SKM-1 (cell line): ENCODE data around the gene AATF.

Source experiments
- DNase-seq: peaks from one replicate; lab custom pipeline; 2025; ENCODE audit not compliant: unreplicated experiment; lab: John Stamatoyannopoulos, UW

The AATF gene, protein sequence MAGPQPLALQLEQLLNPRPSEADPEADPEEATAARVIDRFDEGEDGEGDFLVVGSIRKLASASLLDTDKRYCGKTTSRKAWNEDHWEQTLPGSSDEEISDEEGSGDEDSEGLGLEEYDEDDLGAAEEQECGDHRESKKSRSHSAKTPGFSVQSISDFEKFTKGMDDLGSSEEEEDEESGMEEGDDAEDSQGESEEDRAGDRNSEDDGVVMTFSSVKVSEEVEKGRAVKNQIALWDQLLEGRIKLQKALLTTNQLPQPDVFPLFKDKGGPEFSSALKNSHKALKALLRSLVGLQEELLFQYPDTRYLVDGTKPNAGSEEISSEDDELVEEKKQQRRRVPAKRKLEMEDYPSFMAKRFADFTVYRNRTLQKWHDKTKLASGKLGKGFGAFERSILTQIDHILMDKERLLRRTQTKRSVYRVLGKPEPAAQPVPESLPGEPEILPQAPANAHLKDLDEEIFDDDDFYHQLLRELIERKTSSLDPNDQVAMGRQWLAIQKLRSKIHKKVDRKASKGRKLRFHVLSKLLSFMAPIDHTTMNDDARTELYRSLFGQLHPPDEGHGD

DNA sequence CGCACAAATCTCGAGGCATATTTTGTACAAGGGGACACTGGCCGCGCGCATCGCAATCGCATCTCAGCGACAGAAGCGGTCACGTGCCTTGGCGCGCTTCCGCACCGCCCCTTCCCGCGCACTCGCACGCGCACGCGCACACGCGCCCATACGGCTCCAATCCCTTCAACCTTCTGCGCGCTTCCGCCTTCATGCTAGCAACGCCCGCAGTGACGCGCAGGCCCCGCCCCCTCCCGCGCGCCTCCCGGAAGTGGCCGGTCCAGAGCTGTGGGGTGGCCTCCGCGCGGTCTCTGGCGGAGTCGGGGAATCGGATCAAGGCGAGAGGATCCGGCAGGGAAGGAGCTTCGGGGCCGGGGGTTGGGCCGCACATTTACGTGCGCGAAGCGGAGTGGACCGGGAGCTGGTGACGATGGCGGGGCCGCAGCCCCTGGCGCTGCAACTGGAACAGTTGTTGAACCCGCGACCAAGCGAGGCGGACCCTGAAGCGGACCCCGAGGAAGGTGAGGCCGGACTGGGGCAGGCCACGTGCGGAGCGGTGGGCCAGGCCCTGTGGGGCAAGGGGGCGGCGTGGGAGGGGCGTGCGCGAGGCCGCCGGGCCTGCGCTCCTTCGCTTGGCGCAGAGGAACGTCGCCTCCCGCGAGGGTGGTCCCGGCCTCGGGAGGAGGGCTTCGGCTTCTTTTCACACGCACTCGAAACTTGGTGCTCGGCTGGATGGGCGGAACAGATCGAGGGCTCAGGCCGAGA, at the start of gene AATF:
Gene AATF, plus strand, starts transcription at position 238 of the 744 bp plus-strand sequence. Its CDS starts 172 bp downstream, at position 410.
- peak; percentile 74 for DNase-seq

DNA sequence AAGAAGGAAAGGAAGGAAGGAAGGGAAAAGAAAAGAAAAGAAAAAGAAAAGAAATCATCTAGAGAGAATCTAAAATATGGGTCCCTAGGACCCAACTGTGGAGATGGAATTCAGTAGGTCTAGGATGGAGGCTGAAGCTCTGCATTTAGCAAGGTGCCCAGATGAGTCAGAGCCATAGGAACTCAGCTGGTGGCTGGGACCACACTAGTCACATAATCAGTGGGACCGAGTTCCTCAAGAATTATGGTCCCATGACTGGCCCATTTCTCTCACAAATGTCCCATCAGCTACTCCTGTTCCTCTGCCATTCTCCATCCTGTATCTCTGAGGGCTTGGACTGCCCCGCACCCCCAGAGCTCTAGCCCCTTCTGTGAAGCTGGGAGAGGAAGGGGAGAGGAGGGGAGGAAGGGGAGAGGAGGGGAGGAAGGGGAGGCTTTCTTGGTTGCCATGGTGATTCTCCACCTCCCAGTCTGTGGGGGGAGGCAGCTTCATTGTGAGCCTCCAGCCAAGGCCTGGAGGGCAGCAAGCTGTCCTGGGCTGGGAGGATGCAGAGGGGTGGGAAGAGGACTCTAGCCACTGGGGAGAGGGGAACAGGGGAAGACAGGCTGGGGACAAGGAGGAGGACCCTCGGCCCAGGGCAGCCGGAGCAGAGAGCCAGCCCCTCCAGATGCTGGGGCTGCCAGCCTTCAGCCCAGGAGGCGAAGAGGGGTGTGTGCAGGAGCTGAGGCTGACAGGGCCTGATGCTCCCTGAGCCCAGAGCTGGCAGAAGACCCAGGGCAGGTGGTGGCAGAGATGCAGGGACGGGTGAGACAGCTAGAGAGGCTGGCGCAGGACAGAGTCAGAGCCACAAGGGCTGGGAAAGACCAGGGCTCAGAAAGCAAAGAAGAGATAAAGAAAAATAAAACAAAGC, 49.2 kb upstream of the AATF start:
- DNase-seq = no peak

DNA sequence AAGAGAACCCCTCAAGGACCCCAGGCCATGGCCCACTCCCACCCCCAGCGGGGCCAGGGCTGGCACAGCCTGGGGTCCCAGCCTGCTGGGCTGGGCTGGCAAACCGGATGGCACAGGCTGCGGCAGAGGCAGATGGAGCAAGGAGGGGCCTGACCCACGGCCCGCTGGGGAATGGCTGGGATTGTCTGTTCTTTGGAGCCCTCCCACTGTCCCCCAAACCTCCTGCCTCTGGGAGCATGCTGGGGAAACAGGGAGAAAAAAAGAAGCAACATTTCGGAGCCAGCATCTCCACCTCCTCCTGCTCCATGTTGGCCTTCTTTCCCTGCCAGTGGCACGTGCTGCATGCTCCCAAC, 48.6 kb upstream of the AATF start:
- DNase-seq = no peak

DNA sequence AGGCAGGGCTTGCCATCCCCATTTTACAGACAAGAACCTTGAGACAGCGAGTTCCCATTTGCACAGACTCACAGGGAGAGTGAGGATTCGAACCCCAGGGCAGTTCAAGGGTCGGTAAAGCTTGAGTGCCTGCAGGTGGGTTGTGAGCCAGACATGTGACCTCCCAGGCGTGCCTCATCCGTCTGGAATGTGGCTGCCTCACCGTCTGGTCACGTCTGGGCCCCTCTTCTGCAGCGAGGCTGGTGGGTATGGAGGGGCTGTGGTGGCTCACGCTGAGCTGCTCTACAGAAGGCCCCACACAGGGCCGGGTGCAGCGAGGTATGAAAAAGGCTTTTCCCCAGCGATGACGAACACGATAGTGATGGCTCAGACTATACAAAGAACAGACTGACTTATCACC, 47.2 kb upstream of the AATF start:
- DNase-seq = no peak

DNA sequence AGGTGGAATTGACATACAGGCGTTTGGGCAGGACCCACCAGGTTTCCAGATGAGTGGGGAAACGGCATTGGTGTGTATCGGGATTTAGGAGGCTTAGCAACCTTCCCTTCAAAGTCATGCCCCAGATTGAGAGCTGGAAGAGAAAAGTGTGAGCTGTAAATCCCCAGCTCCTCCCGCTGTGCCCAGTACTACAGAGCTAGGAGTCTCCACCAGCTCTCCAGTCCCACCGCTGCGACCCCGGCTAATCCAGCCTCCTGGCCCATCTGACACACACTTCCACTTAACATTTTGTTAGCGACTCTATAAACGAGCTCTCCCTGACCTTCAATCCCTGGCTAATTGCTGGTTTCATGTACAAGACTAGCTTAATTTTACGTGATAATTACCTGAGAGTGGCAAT, 41.3 kb upstream of the AATF start:
- DNase-seq = no peak

DNA sequence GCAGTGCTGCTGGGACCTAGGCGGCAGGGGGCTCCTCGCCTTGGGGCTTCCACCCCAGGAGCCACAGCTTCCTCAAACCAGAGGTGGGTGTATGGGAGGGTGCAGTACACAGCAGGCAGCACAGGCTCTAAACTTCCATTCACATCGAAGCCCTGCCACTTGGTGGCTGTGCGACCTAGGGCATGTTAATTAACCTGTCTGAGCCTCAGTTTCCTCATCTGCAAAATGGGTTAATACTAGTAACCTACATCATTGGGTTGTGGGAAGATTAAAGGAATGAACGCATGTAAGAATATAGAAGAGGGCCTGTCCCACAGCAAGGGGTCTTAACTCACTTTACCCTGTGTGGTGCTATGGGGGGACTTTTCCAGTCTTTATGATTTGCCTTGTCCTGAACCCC, 38.2 kb upstream of the AATF start:
- DNase-seq = no peak

DNA sequence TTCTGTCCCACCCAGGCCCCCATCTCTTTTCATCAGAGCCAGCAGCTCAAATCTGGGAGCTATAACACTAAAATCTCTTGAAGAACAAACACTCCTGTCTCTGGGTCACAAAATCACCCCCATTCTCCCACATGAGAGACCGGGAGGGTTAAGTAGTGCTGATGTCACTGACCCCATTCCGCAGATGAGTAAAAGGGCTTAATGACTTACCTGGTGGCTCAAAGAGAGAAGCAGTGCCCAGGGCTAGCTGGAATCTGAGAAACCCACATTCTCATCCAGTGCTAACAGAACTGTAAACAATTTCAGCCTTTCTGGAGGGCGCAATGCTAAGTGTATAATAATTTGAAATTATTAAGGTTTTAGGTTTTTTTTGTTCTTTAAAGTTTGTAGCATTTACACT, 37.8 kb upstream of the AATF start:
- DNase-seq = no peak

DNA sequence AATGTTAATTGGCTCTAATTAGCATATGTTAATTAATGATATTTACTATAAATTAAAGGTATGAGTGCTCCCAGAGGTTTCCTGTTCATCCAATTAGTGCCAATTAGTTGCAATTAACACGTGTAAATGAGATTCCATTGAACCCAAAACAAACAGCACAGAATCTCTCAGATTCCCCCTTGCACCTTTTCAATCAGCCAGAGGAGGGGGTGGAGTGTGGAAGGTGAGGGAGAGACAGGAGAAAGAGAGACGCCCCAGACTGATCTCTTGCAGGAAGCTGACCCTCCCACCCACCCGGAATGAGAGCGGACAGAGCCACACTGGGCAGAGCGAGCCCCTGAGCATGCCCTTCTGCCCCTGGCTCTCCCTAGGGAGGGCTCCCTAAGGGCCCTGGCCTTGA, 35.6 kb upstream of the AATF start:
- DNase-seq = no peak

DNA sequence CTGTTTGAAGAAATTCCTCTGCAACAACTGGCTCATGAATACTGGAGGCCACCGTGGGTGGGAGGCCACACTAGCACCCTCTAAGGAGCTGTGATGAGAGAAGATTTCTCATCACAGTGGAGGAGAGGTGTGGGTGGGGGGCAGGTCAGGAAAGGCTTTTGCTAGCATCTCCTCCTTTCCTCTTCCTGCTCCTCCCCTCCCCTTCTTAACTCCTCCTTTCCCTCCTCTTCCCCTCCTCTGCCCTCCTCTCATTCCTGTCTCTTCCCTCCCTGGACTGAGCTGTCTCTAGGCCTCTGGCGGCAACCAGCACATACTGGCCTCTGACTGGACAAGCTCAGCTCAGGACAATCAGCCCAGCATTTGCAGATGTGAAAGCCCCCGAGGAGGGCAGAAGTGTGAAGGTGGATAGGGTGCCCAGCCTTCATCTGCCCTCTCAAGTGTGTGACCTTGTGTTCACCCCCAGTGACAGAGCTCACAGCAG, 30.5 kb upstream of the AATF start:
- DNase-seq = no peak

DNA sequence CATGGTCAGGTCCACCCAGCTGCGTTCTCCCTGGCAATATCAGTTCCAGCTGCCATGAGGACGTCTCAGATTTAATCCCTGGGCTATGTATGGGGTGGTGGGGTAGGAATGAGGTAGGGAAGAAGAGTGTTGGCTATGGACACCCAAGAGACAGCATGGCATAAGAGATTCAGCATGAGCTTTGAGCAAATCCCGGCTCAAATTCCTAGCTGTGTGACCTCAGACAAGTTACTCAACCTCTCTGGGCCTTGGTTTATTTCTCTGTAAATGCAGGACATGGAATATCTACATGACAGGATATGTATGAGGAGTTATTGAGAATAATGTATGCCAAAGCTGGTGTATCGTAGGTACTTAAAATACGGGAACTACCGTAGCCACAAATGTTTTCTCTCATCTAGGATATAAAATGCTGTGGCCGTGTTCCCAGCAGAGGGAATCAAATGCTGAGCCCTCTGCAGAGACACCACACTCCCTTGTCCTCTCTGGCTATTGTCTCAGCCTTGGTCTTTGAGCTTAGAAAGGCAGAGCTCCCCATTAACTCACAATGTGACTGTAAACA, 29.3 kb upstream of the AATF start:
- no peak for DNase-seq

DNA sequence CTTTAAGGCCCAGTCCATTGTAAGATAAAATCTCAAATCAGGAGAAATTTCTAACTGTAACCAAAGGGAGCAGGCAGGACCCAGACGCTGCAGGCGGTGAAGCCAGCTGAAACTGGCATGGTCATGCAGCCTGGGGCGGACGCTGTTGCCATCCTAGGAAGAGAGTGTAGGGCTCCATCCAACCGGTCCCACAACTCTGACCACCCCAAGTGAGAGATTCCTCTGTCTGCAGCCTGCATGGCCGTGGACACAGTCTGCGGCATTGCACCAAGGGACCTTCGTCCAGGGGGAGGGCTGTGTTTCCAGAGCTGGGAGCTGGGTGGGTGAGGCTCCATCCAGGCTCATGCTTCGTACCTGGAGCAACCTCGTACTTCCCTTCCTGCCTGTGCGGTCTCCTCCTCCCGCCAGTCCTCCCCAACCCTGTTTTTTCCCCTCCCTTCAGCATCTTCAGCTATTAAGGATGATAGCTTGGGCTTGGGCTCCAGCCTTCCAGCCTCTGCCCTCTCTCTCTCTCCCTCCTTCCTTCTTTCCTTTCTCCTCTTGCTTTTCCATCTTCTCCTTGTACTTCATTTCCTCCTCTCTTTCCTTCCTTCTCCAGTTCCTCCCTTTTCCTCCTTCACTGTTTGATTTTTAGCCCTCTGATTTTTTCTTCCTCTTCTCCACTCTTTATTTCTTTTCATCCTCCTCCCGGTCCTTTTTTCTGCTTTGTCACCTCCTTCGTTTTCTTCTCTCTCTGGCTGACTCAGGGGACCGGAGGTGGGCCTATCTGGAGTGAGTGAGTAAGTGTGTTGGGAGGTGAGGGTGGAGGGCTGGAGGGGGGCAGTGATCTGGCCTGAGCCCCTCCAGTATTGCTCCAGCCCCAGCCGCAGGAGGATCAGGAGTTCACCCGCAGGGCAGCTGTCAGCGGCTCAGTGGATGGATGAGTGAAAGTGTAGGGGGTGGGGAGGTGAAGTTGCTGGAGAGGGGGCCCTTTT, 28.4 kb upstream of the AATF start:
- no peak for DNase-seq

DNA sequence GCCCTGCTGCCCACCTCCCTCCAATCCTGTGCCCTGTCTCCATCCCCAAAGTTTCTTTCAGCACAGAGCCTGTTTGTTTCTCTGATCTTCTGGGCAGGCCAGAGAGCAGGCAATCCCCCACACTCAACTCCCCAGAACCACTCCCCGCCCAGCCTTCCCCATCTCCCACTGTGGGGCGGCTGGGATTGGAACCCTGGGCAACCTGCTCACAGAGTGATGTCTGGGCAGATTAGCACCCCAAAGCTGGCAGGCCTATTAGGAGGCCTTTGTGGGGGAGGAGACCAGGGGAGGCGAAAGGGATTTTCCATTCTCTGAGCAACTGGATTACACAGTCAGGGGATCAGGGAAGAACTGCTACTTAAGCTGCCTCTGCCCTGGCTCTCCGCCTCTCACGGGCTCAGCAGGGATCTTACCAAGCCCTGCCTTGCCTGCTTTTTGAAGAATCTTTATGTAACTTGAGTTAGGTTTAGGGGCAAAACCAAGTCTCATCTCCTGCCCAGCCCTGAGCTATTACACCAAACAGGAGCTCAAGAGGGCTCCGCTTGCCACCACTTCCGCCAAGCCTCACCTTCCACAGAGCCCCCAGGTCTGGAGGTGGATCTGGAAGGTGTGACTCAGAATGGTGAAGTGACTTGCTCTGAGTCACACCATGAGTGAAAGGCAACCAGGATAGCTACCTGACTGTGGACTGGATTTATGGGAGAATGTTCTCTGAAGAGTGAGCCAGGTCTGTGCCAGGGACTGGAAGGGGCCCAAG, 27.5 kb upstream of the AATF start:
- DNase-seq = no peak

DNA sequence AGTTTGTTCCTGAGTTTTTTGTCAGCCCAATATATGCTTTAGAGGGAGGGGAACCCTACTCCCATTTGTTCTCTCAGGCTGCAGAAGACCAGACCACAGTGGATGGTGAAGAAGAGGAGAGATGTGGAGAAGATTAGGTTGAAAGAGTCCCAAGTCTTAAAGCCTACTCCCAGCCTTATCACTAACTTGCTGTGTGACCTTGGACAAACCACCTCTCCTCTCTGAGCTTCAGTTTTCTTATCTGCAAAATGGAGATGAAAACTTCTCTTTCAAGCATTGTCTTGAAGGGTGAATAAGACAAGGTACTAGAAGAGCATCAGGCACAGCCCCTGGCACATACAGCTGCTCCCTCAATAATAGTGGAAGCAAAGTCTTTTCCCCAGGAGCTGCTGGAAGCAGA, 26.6 kb upstream of the AATF start:
- DNase-seq = no peak

DNA sequence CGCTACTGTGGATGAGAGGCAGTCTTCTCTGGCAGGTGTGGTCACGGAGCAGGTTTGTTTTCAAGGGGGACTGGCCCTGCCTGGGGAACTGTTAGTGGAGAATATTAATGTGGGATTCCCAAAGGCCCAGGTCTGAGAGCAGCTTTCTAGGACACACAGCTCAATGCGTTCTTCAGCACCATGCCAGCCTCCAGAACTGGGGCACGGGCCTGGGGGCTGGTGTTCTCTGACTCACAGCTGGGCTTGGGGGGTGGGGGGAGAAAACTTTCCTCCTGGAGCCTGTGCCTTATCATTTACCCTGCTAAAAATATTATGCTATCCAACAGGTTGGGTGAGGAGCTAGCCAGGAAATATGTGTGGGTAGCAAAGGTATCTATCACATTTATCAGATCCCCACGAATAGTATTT, 24.9 kb upstream of the AATF start:
- DNase-seq = no peak

DNA sequence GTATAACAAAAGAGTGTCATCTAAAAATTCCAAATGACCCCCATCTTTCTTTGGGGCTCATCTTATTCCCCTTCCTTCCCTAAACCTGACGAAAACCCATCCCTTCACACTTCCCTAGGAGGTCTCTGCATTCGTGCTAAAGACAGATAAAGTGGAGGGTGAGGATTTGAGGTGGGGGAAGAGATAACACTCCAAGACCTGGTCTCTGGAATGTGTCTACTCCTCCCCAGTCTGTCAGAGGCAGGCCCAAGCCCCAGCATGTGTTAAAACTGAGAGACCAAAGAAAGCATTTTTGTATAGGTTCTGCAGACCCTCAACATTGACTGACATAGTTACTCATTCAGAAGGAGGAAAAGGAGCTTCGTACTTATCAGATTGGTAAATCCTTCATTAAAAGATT, 22.5 kb upstream of the AATF start:
- no peak for DNase-seq

DNA sequence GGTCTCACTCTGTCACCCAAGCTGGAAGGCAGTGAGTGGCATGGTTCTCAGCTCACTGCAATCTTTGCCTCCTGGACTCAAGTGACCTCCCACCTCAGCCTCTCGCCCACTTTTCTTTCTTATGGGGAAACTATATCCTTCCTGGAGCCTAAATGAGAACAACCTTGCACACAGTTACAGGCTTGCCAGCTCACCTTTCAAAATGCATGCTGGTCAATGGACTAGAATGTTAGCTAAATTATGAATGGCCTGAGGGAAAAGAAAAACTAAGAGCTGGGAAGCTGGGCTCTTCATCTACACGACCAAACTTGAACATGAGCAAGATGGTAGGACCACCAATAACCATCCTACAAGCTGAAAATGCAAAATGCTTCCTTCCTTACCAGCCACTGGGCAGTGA, 22.1 kb upstream of the AATF start:
- DNase-seq = no peak

DNA sequence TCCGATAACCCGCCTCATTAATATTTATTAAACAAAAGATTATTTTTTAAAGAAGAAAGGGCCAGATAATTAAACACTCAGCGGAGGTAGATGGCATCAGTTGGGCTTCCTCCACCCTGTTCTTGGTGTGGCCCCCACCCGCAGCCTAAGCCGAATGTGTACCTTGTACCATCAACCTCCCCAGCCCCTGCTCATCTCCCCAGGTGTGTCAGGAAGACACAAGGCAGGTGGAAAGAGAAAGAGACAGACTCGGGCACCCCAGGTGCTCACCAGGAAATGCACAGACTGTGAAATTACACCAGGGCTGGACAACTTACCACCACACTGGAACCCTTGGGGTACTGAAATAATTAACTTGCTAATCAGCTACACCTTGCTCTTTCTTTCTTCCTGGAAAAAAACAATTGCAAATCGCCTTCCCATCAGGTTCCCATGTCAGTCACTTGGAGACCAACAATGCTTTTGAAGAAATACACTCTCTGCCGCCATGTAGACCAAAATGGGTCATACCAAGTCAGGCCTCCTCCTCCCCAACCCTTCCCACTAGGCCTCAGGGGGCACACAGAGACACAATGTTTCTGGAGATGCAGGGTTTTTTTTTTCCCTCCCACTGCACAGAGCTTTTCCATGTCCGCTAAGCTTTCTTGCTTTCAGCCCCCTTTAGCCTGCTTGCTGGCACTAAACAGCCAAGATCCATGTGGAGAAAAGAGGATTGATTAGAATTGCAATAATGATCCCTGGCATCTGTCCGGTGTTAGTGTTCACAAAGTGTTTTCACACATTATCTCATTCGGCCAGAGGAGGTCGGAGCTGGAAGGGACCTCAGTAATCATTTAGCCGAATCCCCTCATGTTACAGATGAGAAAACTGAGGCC, 20.0 kb upstream of the AATF start:
- no peak for DNase-seq
